Epithelial cell of esophagus (primary cell): ENCODE data around the gene DSC3.

ENCODE experiments used
- DNase-seq: peaks from one replicate; pipeline ENCODE4 v3.0.0; 2010; ENCODE audit warnings: low read depth
- H3K4me3 ChIP-seq: 2 replicates; pipeline ENCODE4 v1.5.1; 2011; ENCODE audit warnings: mild to moderate bottlenecking, low read length, control low read depth
- TF ChIP-seq, protein P1 (sequence below): IDR thresholded peaks from 2 replicates; pipeline ENCODE4 v1.5.1; 2011; ENCODE audit warnings: low read depth, mild to moderate bottlenecking, low read length, control low read depth, inconsistent platforms; ENCODE audit not compliant: insufficient read depth; ENCODE audit errors: missing control alignments

Gene DSC3

DNA sequence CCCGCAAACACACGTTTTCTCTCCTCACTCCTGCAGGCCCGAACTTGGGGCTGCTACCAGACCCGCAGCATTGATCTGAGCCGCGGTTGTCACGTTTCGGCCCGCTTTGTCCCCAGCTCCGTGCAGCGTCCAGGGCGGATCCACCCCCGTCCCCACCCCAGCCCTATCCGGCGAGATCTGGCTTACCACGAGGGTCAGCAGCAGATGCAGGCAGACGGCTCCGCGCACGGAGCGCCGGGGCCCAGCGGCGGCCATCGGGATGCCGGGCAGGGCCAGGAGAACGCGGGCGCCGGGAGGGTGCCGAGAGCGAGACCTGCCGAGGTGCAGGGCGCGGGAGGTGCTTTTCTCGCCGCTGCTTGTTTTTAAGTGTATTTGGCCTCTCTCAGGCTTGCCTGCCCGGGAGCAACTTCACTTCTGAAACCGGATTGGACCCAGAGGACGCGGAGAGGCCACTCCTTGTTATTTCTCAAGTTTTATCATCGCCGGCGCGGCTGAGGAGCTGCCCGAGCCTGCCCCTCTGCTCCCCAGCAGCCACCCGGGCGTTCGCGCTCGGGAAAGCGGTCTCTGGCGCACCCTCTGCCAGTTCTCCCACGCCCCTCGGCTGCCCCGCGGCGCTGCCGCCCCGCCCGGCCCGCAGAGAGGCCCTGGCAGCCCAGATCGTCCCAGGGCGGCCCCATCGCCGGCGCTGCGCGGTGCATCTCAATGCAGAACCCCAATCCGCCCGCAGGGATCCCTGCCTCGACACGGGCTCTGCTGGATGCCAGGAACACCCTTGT lies at the start of gene DSC3:
TSS of gene DSC3 (minus strand) at position 337 of the 776 bp plus-strand sequence. CDS start at position 255, 82 bp downstream.
- DNase-seq: peak; percentile 99
- TF ChIP-seq, protein P1, sequence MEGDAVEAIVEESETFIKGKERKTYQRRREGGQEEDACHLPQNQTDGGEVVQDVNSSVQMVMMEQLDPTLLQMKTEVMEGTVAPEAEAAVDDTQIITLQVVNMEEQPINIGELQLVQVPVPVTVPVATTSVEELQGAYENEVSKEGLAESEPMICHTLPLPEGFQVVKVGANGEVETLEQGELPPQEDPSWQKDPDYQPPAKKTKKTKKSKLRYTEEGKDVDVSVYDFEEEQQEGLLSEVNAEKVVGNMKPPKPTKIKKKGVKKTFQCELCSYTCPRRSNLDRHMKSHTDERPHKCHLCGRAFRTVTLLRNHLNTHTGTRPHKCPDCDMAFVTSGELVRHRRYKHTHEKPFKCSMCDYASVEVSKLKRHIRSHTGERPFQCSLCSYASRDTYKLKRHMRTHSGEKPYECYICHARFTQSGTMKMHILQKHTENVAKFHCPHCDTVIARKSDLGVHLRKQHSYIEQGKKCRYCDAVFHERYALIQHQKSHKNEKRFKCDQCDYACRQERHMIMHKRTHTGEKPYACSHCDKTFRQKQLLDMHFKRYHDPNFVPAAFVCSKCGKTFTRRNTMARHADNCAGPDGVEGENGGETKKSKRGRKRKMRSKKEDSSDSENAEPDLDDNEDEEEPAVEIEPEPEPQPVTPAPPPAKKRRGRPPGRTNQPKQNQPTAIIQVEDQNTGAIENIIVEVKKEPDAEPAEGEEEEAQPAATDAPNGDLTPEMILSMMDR: peak; percentile 22
- H3K4me3 ChIP-seq: peak within 1 kb of the TSS; percentile 86

DNA sequence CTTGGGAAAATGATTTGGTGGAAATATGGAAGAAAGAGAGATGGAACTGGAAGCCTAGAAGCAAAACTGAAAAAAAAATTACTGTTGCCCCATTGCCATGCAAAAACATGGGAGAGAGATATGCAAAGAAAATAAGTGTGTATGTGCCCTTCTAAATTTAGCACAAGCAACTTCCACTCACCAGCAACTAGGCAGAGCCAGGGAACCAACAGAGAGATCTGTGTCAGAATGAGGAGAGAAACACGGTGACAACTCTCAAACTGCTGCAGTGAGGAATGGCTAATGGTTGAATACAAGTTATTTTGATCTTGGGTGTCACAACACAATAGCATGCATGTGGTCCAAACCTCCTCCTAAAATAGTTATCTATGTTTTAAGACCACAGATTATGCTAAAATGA lies 48.8 kb upstream of the DSC3 start:
- TF ChIP-seq, protein P1: no peak
- no peak overlapping the region for H3K4me3 ChIP-seq
- DNase-seq: no peak

DNA sequence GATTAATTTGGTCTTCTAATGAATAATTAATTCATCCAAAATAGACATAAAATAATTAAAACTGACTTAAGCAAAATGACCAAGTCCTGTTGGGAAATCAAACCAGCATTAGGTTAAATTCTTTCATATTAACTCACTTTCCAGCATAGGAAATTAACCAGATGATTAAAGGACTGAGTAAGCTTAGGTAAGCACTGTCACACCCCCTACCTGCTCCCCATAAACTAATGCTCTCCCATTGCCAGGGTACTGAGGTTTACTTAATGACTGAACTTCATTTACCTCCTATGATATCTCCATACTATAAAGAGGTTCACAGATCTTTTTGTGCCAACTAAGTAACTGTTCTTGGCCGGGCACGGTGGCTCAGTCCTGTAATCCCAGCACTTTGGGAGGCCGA lies 46.0 kb upstream of the DSC3 start:
- TF ChIP-seq, protein P1: no peak
- H3K4me3 ChIP-seq: no peak overlapping the region
- DNase-seq: peak; percentile 54

DNA sequence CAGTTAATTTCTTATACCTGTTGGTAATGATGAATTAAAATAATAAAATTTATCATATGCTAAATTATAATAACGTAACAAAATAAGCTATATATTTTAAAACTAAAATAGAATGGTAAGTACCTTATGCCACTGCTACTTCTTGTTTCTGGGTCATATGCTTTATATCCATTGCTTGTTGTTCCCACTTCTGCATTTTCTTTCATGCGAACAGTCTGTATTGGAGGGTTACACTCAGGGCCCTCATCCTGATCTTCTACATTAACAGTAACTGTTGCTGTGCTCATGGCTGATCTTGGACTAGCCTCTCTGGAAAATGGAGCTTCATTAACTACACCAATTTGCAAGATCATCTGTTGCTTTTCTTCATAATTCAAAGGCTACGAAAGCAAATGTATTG lies 37.4 kb upstream of the DSC3 start:
- no peak overlapping the region for H3K4me3 ChIP-seq
- DNase-seq: no peak
- TF ChIP-seq, protein P1: no peak

DNA sequence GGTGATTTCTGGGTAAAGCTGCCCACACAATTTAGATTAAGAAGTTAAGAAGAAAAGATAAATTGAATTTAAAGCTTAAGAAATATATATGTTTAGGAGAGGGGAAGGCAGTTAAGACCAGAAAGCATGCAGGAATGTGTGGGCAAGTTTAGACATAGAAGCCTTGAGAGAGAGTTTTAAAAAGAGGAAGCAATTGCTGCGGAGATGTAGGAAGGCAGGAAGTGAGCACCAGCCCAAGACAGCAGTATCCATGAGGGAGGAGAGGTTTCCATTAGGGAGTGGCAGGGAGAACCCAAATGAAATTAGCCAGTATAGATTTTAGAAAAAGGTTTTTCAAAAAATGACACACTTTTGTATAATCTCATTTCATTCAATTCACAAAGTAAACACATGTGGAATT lies 35.3 kb upstream of the DSC3 start:
- no peak overlapping the region for H3K4me3 ChIP-seq
- TF ChIP-seq, protein P1: no peak
- DNase-seq: peak; percentile 69

DNA sequence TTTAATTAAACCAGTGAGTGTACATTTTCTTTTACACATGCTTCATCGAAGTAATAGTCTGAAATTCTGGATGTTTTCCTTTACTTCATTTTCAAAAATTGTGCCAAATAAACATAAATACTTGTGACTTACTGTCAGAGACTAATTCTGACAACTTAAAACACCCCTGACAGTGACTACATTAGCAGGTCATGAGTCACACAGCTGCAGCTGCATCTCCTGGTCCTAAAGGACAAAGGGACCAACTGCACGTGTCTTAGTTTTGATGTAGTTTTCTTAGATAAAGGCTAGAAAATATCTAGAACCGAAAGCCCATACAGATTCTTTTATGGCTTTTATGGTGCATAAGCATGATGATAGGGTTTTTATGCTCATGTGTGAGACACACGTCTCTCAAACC lies 29.6 kb upstream of the DSC3 start:
- DNase-seq: no peak
- TF ChIP-seq, protein P1: no peak
- H3K4me3 ChIP-seq: no peak overlapping the region

DNA sequence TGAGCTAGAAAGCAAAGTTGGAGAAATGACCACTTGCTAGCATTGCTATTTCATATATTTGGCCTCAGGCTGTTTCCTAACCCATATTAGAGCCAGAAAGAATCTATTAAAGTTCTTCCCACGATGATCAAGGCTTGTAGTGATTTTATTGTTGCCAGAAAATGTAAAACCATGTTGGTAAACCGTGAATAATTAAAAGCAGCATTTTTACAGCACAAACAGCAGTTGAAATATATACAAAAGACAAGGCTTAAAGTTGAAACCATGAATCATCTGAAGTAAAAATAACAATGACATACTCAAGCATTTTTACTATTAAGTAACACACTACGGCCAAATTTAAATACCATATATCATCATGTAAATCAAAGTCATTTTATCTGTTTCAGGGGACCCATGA lies 27.7 kb upstream of the DSC3 start:
- no peak overlapping the region for H3K4me3 ChIP-seq
- TF ChIP-seq, protein P1: no peak
- no peak for DNase-seq
